Endothelial cell of umbilical vein (primary cell): ENCODE results near the gene DEF6. TPM values are rescaled to one million over a fixed set of nuclear protein-coding genes. Genes with fewer than 3 reads are reported as not detected.

Experiments
- BruUV-seq: library from RNA; stranded (reverse); fragments of 400-500 nt; replicated peaks from 2 replicates; lab custom pipeline; 2021; lab: Mats Ljungman, UMichigan
- CTCF ChIA-PET: fragments of 300-600, 350-600 bp; sonication (Branson Sonifier 250); formaldehyde crosslinking; loops from one replicate; lab custom pipeline; 2021; ENCODE audit warnings: antibody characterized with exemption, inconsistent platforms; lab: Charles Lee
- POLR2A ChIA-PET: fragments of 300-600, 350-600 bp; sonication (Branson Sonifier 250); formaldehyde crosslinking; loops from one replicate; lab custom pipeline; 2021; ENCODE audit warnings: antibody characterized with exemption, inconsistent platforms; lab: Charles Lee
- DNase-seq: peaks from one replicate; pipeline ENCODE4 v3.0.0-alpha.2; 2011; ENCODE audit warnings: low read depth, low spot score
- FAIRE-seq: peaks from 2 replicates; lab custom pipeline; 2011; peaks lifted over from hg19 to GRCh38; lab: Jason Lieb, UNC
- H2AFZ ChIP-seq: 2 replicates; pipeline ENCODE4 v1.6.0; 2012; ENCODE audit warnings: low read depth, low read length, control low read depth, inconsistent platforms
- H3K27ac ChIP-seq: 2 replicates; pipeline ENCODE4 v1.5.1; 2011; ENCODE audit warnings: low read depth, mild to moderate bottlenecking, control low read depth, low read length, moderate library complexity; ENCODE audit not compliant: insufficient read depth
- H3K27me3 ChIP-seq, 2 experiments: 2 replicates each; pipeline versions ENCODE4 v1.6.0 to v1.6.1; 2011; ENCODE audit warnings: low read length in 2 of 2, mixed read lengths in 1 of 2; ENCODE audit not compliant: control insufficient read depth in 2 of 2, insufficient read depth in 2 of 2
- H3K36me3 ChIP-seq, 2 experiments: 2 replicates in 1 of 2; 3 replicates in 1 of 2; pipeline ENCODE4 v1.5.1; 2011; ENCODE audit warnings: low read length in 2 of 2, mild to moderate bottlenecking in 1 of 2, moderate library complexity in 1 of 2; ENCODE audit not compliant: control insufficient read depth in 2 of 2, insufficient read depth in 2 of 2; ENCODE audit errors: extremely low read depth in 1 of 2
- H3K4me1 ChIP-seq: 3 replicates; pipeline ENCODE4 v1.5.1; 2011; ENCODE audit warnings: mild to moderate bottlenecking, low read length; ENCODE audit not compliant: control insufficient read depth, insufficient read depth; ENCODE audit errors: extremely low read depth
- H3K4me2 ChIP-seq: 2 replicates; pipeline ENCODE4 v1.6.1; 2011; ENCODE audit warnings: low read length, control low read depth, mixed read lengths; ENCODE audit not compliant: insufficient read depth
- H3K4me3 ChIP-seq, 3 experiments: fragments of 200-600 bp in 1 of 3; sonication (generic), shearing (Covaris generic) in 1 of 3; replicated peaks in 1 of 3; 2 replicates each; pipeline ENCODE4 v1.5.1; 2011 to 2016; ENCODE audit warnings: control low read depth in 3 of 3, low read length in 3 of 3, mild to moderate bottlenecking in 2 of 3, inconsistent platforms in 1 of 3, low read depth in 1 of 3, moderate library complexity in 1 of 3; ENCODE audit not compliant: insufficient read depth in 1 of 3
- H3K79me2 ChIP-seq: 2 replicates; pipeline ENCODE4 v1.6.0; 2012; ENCODE audit warnings: low read length, inconsistent platforms; ENCODE audit not compliant: control insufficient read depth, insufficient read depth
- H3K9ac ChIP-seq: replicated peaks from 2 replicates; pipeline ENCODE3; 2011; ENCODE audit warnings: low read length, control low read depth; ENCODE audit not compliant: insufficient read depth; ENCODE audit errors: extremely low read depth
- H3K9me1 ChIP-seq: replicated peaks from 3 replicates; pipeline ENCODE4 v1.6.0; 2011; ENCODE audit warnings: mild to moderate bottlenecking, low read length; ENCODE audit not compliant: control insufficient read depth, insufficient read depth; ENCODE audit errors: extremely low read depth
- H3K9me3 ChIP-seq: replicated peaks from 2 replicates; pipeline ENCODE4 v1.5.1; 2012; ENCODE audit warnings: low read length, inconsistent platforms; ENCODE audit not compliant: control insufficient read depth, insufficient read depth
- H4K20me1 ChIP-seq: replicated peaks from 2 replicates; pipeline ENCODE3; 2011; ENCODE audit warnings: mild to moderate bottlenecking, low read length; ENCODE audit not compliant: control insufficient read depth, insufficient read depth; ENCODE audit errors: extremely low read depth
- FOS ChIP-seq: IDR thresholded peaks from 2 replicates; pipeline ENCODE4 v1.6.1; 2011; ENCODE audit warnings: mild to moderate bottlenecking, low read length, moderate library complexity, borderline replicate concordance; ENCODE audit not compliant: insufficient read depth
- GATA2 ChIP-seq: IDR thresholded peaks from 2 replicates; pipeline ENCODE4 v1.7.0; 2011; ENCODE audit warnings: low read depth, mild to moderate bottlenecking, moderate library complexity, mixed read lengths, low read length; ENCODE audit not compliant: insufficient read length, insufficient read depth
- MYC ChIP-seq: IDR thresholded peaks from one replicate; pipeline ENCODE4 v1.6.1; 2011; ENCODE audit warnings: mild to moderate bottlenecking, low read depth, low read length
- POLR2A ChIP-seq: IDR thresholded peaks from 2 replicates; pipeline ENCODE4 v1.6.1; 2012; ENCODE audit warnings: low read depth, mild to moderate bottlenecking, control low read depth, low read length
- POLR2AphosphoS5 ChIP-seq: IDR thresholded peaks from 2 replicates; pipeline ENCODE4 v1.6.1; 2012; ENCODE audit warnings: low read depth, mild to moderate bottlenecking, control low read depth, low read length, moderate library complexity; ENCODE audit not compliant: insufficient read depth
- dilution Hi-C: fragments of 300-500 bp; cut with MboI; formaldehyde crosslinking; loops from one replicate; pipeline ENCODE4 v1.15.0; 2019; ENCODE audit warnings: low sequenced_read_pairs; ENCODE audit not compliant: extremely low pct_ligation_motif_present
- intact Hi-C: fragments of 100-400 bp; cut with micrococcal nuclease; formaldehyde crosslinking; loops from one replicate; pipeline ENCODE4 v1.10.0; 2022
- polyA plus RNA-seq, 4 experiments: library from polyadenylated mRNA; depleted of rRNA in 3 of 4; stranded (reverse) in 3 of 4; unstranded in 1 of 4; fragments of >200 nt; gene quantifications; 2 replicates each; pipeline versions ENCODE4 v1.2.1 to v1.2.3, GENCODE V29; 2011 to 2012; ENCODE audit warnings: missing spikeins in 1 of 4
- total RNA-seq: library from RNA; stranded (reverse); gene quantifications from 2 replicates; pipeline ENCODE4 v1.2.3, GENCODE V29; 2021

Gene DEF6
- total and polyA plus RNA-seq, 2 donors (not counting 3 experiments of a cell fraction or from before 2014, with no cell fraction given): 0.59 to 0.77 TPM

GRCh38 chr6:35360349-35361138, 62.9 kb downstream of the DEF6 start:
- Histone ChIP-seq H3K36me3 (no peaks in the 10 kb centered on the region), H3K9me1 (no peaks in the 10 kb centered on the region), H3K27ac (no peak overlapping the region), H3K4me1 (no peaks in the 10 kb centered on the region), H3K79me2 (peaks cover 5% of the 10 kb centered on the region), H3K4me3 (no peak overlapping the region), H2AFZ (no peak overlapping the region), H4K20me1 (no peaks in the 10 kb centered on the region), H3K9ac (no peak overlapping the region), H3K9me3 (no peaks in the 10 kb centered on the region), H3K27me3 (no peaks in the 10 kb centered on the region), H3K4me2 (no peak overlapping the region)
- FAIRE-seq (no peak), DNase-seq (no peak)
- BruUV-seq: no TSS peak
- intact Hi-C loops (no loop called here), dilution Hi-C loops (no loop called here)
- POLR2A ChIA-PET: no interaction called here
- TF ChIP-seq POLR2AphosphoS5: no peak
- no peak for TF ChIP-seq MYC
- TF ChIP-seq POLR2A: no peak
- TF ChIP-seq GATA2: no peak
- CTCF ChIA-PET: interaction anchor here (0.9 to 1.5 kb wide), 4 partner anchors 11 to 89 kb away, joined by 3 to 6 read pairs (median 4); partner anchors contain the start of gene PPARD

GRCh38 chr6:35362200-35362599, 64.6 kb downstream of the DEF6 start:
- Histone ChIP-seq H3K4me1 (no peaks in the 10 kb centered on the region), H3K9me1 (no peaks in the 10 kb centered on the region), H3K4me3 (no peak overlapping the region), H3K27me3 (no peaks in the 10 kb centered on the region), H3K36me3 (no peaks in the 10 kb centered on the region), H3K9ac (no peak overlapping the region), H3K9me3 (no peaks in the 10 kb centered on the region), H3K79me2 (peaks cover 5% of the 10 kb centered on the region), H3K27ac (no peak overlapping the region), H3K4me2 (no peak overlapping the region), H4K20me1 (no peaks in the 10 kb centered on the region), H2AFZ (no peak overlapping the region)
- dilution Hi-C loops (no loop called here), intact Hi-C loops (no loop called here)
- ChIA-PET POLR2A (no interaction called here), CTCF (no interaction called here)
- no peak for TF ChIP-seq FOS
- BruUV-seq: no TSS peak
- no peak for DNase-seq
- FAIRE-seq: no peak
